ENCODE results near the gene HMGB4. TPM values are rescaled to one million over a fixed set of nuclear protein-coding genes. Genes with fewer than 3 reads are reported as not detected.

HMGB4 gene
- not detected for polyA plus RNA-seq (ENCODE audit: insufficient read length in 4 of 4)

- no peak for DNase-seq (ENCODE audit: low read depth in 4 of 4, low spot score in 2 of 4)
These were observed at the start of gene HMGB4 for GRCh38 chr1:33863779-33864178. HMGB4 (plus strand) TSS chr1:33864079; CDS start chr1:33864192, 113 bp downstream.

GRCh38 chr1:33814166-33814565 lies 49.7 kb upstream of the HMGB4 start:
- DNase-seq (ENCODE audit: low read depth in 4 of 4, low spot score in 2 of 4) = no peak

- DNase-seq (ENCODE audit: low read depth in 4 of 4, low spot score in 2 of 4) = no peak
These were observed 48.8 kb upstream of the HMGB4 start for GRCh38 chr1:33815061-33815460.

- DNase-seq (ENCODE audit: low read depth in 4 of 4, low spot score in 2 of 4) = no peak
These were observed 45.8 kb upstream of the HMGB4 start for GRCh38 chr1:33818071-33818470.

- no peak for DNase-seq (ENCODE audit: low read depth in 4 of 4, low spot score in 2 of 4)
These were observed 44.5 kb upstream of the HMGB4 start for GRCh38 chr1:33819290-33819912.

GRCh38 chr1:33819913-33820311 lies 44.0 kb upstream of the HMGB4 start:
- DNase-seq (ENCODE audit: low read depth in 4 of 4, low spot score in 2 of 4) = no peak

- DNase-seq (ENCODE audit: low read depth in 4 of 4, low spot score in 2 of 4) = no peak
These were observed 43.1 kb upstream of the HMGB4 start for GRCh38 chr1:33820804-33821203.

GRCh38 chr1:33821291-33821690 lies 42.6 kb upstream of the HMGB4 start:
- DNase-seq (ENCODE audit: low read depth in 4 of 4, low spot score in 2 of 4) = no peak

- DNase-seq (ENCODE audit: low read depth in 4 of 4, low spot score in 2 of 4) = no peak
These were observed 41.5 kb upstream of the HMGB4 start for GRCh38 chr1:33822396-33822795.

GRCh38 chr1:33823401-33823800 lies 40.5 kb upstream of the HMGB4 start:
- DNase-seq (ENCODE audit: low read depth in 4 of 4, low spot score in 2 of 4) = no peak

- DNase-seq (ENCODE audit: low read depth in 4 of 4, low spot score in 2 of 4) = no peak
These were observed 40.0 kb upstream of the HMGB4 start for GRCh38 chr1:33823830-33824229.

GRCh38 chr1:33824321-33824720 lies 39.6 kb upstream of the HMGB4 start:
- DNase-seq (ENCODE audit: low read depth in 4 of 4, low spot score in 2 of 4) = no peak

GRCh38 chr1:33824971-33825370 lies 38.9 kb upstream of the HMGB4 start:
- DNase-seq (ENCODE audit: low read depth in 4 of 4, low spot score in 2 of 4) = no peak

GRCh38 chr1:33825506-33825905 lies 38.4 kb upstream of the HMGB4 start:
- no peak for DNase-seq (ENCODE audit: low read depth in 4 of 4, low spot score in 2 of 4)

GRCh38 chr1:33826311-33826710 lies 37.6 kb upstream of the HMGB4 start:
- DNase-seq (ENCODE audit: low read depth in 4 of 4, low spot score in 2 of 4) = no peak

- no peak for DNase-seq (ENCODE audit: low read depth in 4 of 4, low spot score in 2 of 4)
These were observed 37.2 kb upstream of the HMGB4 start for GRCh38 chr1:33826711-33827110.

- DNase-seq (ENCODE audit: low read depth in 4 of 4, low spot score in 2 of 4) = no peak
These were observed 35.8 kb upstream of the HMGB4 start for GRCh38 chr1:33828059-33828458.

GRCh38 chr1:33828654-33829053 lies 35.2 kb upstream of the HMGB4 start:
- DNase-seq (ENCODE audit: low read depth in 4 of 4, low spot score in 2 of 4) = no peak

GRCh38 chr1:33836911-33837310 lies 27.0 kb upstream of the HMGB4 start:
- no peak for DNase-seq (ENCODE audit: low read depth in 4 of 4, low spot score in 2 of 4)

GRCh38 chr1:33837635-33838034 lies 26.2 kb upstream of the HMGB4 start:
- DNase-seq (ENCODE audit: low read depth in 4 of 4, low spot score in 2 of 4) = no peak

- DNase-seq (ENCODE audit: low read depth in 4 of 4, low spot score in 2 of 4) = no peak
These were observed 22.4 kb upstream of the HMGB4 start for GRCh38 chr1:33841494-33841893.

- DNase-seq (ENCODE audit: low read depth in 4 of 4, low spot score in 2 of 4) = no peak
These were observed 21.5 kb upstream of the HMGB4 start for GRCh38 chr1:33842348-33842747.

- no peak for DNase-seq (ENCODE audit: low read depth in 4 of 4, low spot score in 2 of 4)
These were observed 19.7 kb upstream of the HMGB4 start for GRCh38 chr1:33844166-33844565.

All from left renal cortex interstitium (tissue), 4 donors.